ENCODE results near the gene COX7A2. TPM values are rescaled to one million over a fixed set of nuclear protein-coding genes. Genes with fewer than 3 reads are reported as not detected.
A peak's percentile ranks its signal among the peaks of the same experiment; 100 is the strongest.

Gene COX7A2
- total RNA-seq, 1 experiment from 2014 or later, result 516 TPM

DNA sequence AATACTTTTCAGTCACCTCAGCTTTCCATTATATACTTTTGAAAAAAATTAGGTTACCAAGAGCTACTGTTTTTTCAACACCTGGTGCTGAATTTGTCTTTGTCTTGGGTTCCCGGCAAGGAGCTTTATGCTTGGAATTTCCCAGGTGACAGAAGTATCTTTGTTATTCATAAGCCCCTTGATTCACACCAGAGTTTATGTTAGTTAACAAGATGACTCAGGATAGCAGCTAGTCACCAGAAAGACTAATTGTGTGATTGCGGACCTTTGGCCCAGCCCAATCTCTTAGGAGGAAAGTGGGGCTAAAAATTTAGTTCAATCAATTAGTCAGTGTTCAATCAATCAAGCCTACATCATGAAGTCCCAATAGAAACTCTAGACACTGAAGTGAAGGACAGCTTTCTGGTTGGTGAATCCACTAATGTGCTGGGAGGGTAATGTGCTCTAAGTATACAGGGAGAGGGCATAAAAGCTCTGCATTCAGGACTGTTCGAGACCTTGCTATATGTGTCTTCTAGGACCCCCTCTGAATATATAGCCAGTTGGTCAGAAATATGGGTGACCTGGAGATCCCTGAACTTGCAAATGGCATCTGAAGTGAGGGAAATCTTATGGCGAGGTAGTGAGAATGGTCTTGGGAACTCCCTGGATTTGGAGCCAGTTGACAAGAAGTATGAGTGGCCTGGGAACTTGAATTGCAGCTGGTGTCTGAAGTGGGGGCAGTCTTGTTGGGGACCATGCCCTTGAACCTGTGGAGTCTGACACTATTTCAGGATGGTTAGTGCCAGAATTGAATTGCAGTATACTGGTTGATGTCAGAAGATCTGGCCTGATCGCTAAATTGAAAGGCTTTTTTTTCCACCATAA is 24.8 kb upstream of the COX7A2 start:
- H3K4me1 Mint-ChIP-seq, result peaks cover 30 to 34% of the 10 kb centered on the region in 2 experiments
- Histone ChIP-seq H3K79me2 (ENCODE audit: insufficient read depth, low read length) (peaks cover 7% of the 10 kb centered on the region; the same call in 1 of the 2 replicates), H3T11ph (ENCODE audit: low read length) (peak overlapping the region; percentile 82), H2BK15ac (ENCODE audit: low read depth, low read length) (no peak overlapping the region), H2AFZ (ENCODE audit: low read length) (no peak overlapping the region), H3K56ac (ENCODE audit: insufficient read length, low read depth, low read length) (no peak overlapping the region), H3K9me3 (ENCODE audit: control insufficient read depth, low read depth, low read length) (peaks cover 7% of the 10 kb centered on the region), H3K14ac (ENCODE audit: insufficient read depth, low read length) (no peak overlapping the region; the same call in 1 of the 2 replicates), H2BK20ac (ENCODE audit: low read depth, low read length, poor library complexity, severe bottlenecking) (peak overlapping the region; percentile 32), H3K23me2 (ENCODE audit: insufficient read length, low read depth, low read length, poor library complexity, severe bottlenecking) (no peaks in the 10 kb centered on the region), H3K18ac (ENCODE audit: insufficient read length, low read depth, low read length) (peak overlapping the region; percentile 56), H3K4ac (ENCODE audit: low read depth, low read length) (no peak overlapping the region; the same call in 1 of the 2 replicates), H3K27ac (ENCODE audit: insufficient read length, low read depth, low read length) (peak overlapping the region; percentile 95), H3K4me2 (ENCODE audit: insufficient read depth, insufficient read length, low read length) (peak overlapping the region; percentile 60), H3K4me1 (ENCODE audit: insufficient read depth, low read length) (peaks cover 5% of the 10 kb centered on the region; the same call in 1 of the 2 replicates), H3K23ac (ENCODE audit: insufficient read length, low read depth, low read length) (no peak overlapping the region), H2BK5ac (ENCODE audit: insufficient read length, low read length) (no peak overlapping the region), H4K5ac (ENCODE audit: insufficient read length, low read depth, low read length) (peak overlapping the region; percentile 34), H3K27me3 (ENCODE audit: insufficient read depth, low read length) (no peaks in the 10 kb centered on the region), H4K20me1 (ENCODE audit: control insufficient read depth, insufficient read depth, insufficient read length) (no peaks in the 10 kb centered on the region), H4K8ac (replicated peaks; ENCODE audit: insufficient read length, low read depth, low read length) (no peak overlapping the region), H4K91ac (ENCODE audit: insufficient read length, low read depth, low read length) (peak overlapping the region; percentile 69), H3K79me1 (ENCODE audit: insufficient read depth, low read depth, low read length, poor library complexity, severe bottlenecking) (peaks cover 3% of the 10 kb centered on the region), H3K9ac (ENCODE audit: extremely low read depth, insufficient read length, low read length) (no peak overlapping the region), H2AK5ac (ENCODE audit: insufficient read length, low read length) (peak overlapping the region; percentile 87), H2BK12ac (ENCODE audit: insufficient read length, low read depth, low read length) (peak overlapping the region; percentile 64), H2BK120ac (ENCODE audit: low read depth, low read length, poor library complexity, severe bottlenecking) (peak overlapping the region; percentile 50)
- peaks cover 25 to 46% (median 36%) of the 10 kb centered on the region in 3 experiments for H3K36me3 Mint-ChIP-seq (ENCODE audit: insufficient read depth in 1 of 3, low read depth in 3 of 3)
- H3K9me3 Mint-ChIP-seq, result peaks cover 0 to 13% of the 10 kb centered on the region in 2 experiments; a peak in 3 of 5 replicates
- no peaks in the 10 kb centered on the region for H3K27me3 Mint-ChIP-seq (ENCODE audit: low read depth)
- no CpG with 5 or more reads among the region's 5 CpGs for WGBS (ENCODE audit: extremely low coverage, insufficient read length, low lambda C conversion rate)
- H3K27ac Mint-ChIP-seq, result peak overlapping the region; percentile 93 to 94 (median 93)
- peak; percentile 57 for DNase-seq
- TF ChIP-seq, protein P1, sequence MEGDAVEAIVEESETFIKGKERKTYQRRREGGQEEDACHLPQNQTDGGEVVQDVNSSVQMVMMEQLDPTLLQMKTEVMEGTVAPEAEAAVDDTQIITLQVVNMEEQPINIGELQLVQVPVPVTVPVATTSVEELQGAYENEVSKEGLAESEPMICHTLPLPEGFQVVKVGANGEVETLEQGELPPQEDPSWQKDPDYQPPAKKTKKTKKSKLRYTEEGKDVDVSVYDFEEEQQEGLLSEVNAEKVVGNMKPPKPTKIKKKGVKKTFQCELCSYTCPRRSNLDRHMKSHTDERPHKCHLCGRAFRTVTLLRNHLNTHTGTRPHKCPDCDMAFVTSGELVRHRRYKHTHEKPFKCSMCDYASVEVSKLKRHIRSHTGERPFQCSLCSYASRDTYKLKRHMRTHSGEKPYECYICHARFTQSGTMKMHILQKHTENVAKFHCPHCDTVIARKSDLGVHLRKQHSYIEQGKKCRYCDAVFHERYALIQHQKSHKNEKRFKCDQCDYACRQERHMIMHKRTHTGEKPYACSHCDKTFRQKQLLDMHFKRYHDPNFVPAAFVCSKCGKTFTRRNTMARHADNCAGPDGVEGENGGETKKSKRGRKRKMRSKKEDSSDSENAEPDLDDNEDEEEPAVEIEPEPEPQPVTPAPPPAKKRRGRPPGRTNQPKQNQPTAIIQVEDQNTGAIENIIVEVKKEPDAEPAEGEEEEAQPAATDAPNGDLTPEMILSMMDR (conservative IDR thresholded peaks at IDR 0.05), result no peak
- peak overlapping the region; percentile 10 to 12; a peak in 3 of 5 replicates for H3K4me3 Mint-ChIP-seq
